Ammon's horn (tissue), 1 donor: ENCODE measurements around the gene ZNF468.
"Not testable (repeated sequence)": the region's sequence is repeated elsewhere in the genome, so short reads cannot be mapped to it uniquely, and the experiment has no call there.

ENCODE experiments used
- DNase-seq: peaks from one replicate; pipeline ENCODE4 v3.0.0-alpha.2; 2016; ENCODE audit warnings: low spot score

The ZNF468 gene

GRCh38 chr19:52857378-52858191, at the start of gene ZNF468:
ZNF468 (minus strand) TSS chr19:52857619; CDS start chr19:52854272, 3,347 bp downstream.
- peak; percentile 66 for DNase-seq

DNA sequence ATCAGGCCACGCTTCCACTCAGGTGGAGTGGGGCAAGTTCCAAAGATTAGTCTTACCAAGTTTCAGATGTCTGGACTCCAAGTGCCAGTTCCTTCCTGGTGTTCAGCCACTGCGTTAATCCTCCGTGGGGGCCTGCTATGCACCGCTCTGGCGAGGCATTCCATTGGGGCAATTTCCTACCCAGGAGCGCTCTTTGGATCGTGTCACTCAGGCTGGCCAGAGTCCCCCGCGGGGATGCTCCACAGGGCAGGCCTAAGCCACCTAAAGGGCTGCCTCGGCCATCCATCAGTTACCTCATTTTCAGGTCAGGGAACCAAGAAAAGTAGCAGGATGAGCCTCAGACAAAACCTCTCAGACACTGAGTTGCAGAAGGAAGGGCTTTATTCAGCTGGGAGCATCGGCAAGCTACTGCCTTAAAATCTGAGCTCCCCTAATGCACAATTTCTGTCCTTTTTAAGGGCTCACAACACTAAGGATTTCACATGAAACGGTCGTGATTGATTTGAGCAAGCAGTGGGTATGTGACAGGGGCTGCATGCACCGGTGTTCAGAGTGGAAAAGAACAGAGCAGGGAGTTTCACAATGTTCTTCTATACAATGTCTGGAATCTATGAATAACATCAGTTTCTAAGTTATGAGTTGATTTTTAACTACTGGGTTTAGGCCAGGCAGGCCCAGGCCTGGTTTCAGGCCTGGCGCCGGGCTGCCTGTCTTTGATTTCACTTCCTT, 46.8 kb upstream of the ZNF468 start:
- DNase-seq = not testable (repeated sequence)

DNA sequence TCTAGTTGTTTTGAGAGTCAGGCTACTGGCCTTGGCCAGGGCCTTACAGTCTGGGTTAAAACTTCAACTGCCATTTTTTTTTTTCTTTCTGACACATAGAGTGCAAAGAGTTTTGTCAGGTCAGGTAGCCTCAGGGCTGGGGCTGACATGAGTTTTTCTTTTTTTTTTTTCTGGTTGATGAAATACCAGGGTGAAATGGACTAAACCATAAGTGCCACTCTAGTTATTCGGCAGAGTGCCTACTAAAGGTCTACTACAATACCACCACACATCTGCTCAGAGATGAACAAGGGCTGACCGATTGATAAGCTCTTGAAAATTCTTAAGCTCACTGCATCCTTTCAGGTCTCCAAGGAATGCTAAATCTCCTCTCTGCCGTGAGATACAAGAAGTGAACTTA, 44.4 kb upstream of the ZNF468 start:
- DNase-seq = no peak

- not testable (repeated sequence) for DNase-seq
Measured at GRCh38 chr19:52898596-52898995, 41.2 kb upstream of the ZNF468 start.

DNA sequence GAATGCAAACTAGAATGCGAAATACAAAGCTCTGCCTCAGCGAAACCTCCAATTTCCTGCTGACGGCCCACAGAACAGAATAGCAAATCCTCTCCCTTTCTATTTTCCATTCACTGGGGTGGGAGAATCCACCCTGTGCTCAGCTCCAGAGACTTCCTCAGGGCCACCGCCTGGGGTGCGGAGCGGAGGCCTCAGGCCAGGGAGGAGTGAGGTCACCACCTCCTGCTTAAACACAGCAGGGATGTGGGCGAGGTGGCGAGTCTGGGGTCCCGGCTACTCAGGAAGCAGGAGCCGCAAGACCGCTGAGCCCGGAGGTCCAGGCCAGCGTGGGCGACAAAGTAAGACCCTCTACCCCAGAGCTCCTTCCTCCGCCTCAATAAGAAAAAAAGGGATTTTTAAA, 40.7 kb upstream of the ZNF468 start:
- DNase-seq = no peak

GRCh38 chr19:52897138-52897935, 39.9 kb upstream of the ZNF468 start, which contains the start of gene ZNF320:
ZNF320 (minus strand) TSS chr19:52897635; CDS start chr19:52890255, 7,380 bp downstream.
- peak; percentile 98 for DNase-seq

DNA sequence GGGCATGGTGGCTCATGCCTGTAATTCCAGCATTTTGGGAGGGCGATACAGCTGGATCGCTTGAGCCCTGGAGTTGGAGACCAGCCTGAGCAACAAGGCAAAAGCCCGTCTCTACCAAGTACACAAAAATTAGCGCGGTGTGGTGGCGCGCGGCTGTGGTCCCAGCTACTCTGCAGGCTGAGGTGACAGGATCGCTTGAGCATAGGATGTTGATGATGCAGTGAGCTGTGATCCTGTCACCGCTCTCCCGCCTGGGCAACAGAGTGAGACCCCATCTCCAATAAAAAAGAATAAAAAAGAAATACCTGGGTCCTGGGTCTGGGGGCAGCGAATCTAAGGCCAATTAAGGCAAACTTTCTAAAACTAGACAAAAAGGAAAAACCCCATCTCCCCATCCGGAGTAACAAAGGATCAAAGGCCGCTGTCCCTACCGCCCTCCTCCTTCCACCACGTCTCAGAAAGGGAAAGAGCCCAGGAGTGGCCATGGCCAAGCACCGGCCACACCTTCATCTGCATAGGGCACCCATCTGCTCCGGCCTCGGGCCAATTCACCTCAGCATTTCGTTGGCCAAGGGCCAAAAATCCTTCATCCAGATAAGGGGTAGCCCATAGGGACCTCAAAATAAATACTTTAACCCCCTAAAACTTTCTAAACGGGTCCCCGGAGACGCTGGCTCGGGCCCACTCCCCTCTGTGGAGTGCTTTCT, 39.2 kb upstream of the ZNF468 start:
- DNase-seq = no peak

DNA sequence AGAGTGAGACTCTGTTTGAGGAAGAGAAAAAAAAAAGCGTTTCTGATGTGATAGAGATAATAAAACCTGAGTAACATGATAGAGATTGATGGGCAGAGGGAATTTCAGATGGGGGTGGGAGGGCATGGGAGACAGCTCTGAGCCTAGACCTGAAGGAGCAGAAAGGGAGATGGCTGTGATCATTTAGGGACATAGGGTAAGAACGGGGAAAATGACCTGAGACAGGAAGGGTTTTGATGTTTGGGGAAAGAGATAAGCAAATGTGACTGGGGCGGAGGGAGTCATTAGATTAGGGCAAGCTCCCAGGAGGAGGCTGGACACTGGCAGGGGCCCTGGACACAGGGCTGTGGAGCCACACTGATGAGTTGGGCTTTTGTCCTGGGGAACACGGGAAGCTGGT, 33.9 kb upstream of the ZNF468 start:
- no peak for DNase-seq

- no peak for DNase-seq
Measured at GRCh38 chr19:52889931-52890330, 32.5 kb upstream of the ZNF468 start.

- no peak for DNase-seq
Measured at GRCh38 chr19:52889076-52889475, 31.7 kb upstream of the ZNF468 start.

DNA sequence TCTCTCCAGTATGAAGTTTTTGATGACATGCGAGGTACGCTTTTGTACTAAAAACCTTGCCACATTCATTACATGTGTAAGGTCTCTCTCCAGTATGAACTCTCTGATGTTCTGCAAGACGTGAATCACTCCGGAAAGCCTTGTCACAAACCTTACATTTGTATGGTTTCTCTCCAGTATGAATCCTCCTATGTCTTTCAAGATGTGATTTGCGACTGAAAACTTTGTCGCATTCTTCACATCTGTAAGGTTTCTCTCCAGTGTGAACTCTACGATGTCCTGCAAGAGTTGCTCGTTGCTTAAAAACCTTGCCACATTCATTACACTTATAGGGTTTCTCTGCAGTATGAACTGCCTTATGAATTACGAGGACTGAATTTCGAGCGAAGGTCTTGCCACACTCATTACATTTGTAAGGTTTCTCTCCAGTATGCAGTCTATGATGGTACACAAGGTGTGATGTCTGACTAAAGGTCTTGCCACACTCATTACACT, 23.5 kb upstream of the ZNF468 start:
- DNase-seq = no peak

GRCh38 chr19:52872996-52873395, 15.6 kb upstream of the ZNF468 start:
- not testable (repeated sequence) for DNase-seq

DNA sequence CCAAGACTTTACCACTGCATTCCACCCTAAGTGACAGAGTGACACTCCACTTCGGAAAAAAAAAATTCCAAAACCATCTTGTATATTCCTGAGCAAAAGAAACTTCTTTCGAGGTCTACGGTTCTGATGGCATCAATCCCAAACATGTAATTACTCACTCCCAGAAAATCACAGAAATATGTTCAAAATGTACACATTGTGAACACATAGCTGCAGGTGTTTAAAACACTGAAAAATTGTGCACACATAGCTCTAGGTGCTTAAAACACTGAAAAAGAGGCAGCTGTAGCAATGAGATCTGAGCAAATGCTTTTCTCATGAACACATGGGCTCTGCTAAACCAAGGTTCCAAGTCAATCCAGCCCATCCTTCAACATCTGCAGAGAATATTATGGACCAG, 14.0 kb upstream of the ZNF468 start:
- no peak for DNase-seq

DNA sequence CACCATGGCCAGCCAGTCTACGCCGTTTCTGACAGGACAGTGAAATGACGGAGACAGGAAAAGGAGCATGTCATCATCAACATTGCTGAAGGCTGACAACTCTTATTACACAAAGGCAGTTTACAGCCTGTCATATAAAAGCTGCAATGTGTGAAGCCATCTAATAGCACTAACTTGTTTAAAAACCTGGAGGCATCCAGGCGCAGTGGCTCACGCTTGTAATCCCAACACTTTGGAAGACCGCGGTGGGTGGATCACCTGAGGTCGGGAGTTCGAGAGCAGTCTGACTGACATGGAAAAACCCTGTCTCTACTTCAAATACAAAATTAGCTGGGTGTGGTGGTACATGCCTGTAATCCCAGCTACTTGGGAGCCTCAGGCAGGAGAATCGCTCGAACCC, 10.6 kb upstream of the ZNF468 start:
- not testable (repeated sequence) for DNase-seq

- DNase-seq = not testable (repeated sequence)
Measured at GRCh38 chr19:52856540-52857377, 660 bp downstream of the ZNF468 start.

DNA sequence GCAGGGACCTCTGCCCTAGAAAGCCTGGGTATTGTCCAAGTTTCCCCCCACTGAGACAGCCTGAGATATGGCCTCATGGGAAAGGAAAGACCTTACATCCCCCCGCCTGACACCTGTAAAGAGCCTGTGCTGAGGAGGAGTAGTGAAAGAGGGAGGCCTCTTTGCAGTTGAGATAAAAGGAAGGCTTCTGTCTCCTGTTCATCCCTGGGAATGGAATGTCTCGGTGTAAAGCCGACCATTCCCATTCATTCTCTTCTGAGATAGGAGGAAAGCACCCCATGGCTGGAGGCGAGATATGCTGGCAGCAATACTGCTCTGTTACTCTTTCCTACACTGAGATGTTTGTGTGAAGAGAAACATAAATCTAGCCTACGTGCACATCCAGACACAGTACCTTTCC, 10.1 kb downstream of the ZNF468 start:
- not testable (repeated sequence) for DNase-seq

DNA sequence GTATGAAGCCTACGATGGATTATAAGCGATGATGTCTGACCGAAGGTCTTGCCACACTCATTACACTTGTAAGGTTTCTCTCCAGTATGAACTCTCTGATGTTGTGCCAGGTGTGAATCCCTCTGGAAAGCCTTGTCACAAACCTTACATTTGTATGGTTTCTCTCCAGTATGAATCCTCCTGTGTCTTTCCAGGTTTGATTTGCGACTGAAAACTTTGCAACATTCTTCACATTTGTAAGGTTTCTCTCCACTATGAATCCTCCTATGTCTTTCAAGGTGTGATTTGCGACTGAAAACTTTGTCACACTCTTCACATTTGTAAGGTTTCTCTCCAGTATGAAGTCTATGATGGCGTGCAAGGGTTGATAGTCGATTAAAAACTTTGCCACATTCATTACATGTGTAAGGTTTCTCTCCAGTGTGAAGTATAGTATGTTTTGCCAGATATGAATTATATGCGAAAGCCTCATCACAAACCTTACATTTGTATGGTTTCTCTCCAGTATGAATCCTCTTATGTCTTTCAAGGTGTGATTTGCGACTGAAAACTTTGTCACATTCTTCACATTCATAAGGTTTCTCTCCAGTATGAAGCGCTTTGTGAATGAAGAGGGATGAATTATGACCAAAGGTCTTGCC, 16.5 kb downstream of the ZNF468 start:
- not testable (repeated sequence) for DNase-seq

DNA sequence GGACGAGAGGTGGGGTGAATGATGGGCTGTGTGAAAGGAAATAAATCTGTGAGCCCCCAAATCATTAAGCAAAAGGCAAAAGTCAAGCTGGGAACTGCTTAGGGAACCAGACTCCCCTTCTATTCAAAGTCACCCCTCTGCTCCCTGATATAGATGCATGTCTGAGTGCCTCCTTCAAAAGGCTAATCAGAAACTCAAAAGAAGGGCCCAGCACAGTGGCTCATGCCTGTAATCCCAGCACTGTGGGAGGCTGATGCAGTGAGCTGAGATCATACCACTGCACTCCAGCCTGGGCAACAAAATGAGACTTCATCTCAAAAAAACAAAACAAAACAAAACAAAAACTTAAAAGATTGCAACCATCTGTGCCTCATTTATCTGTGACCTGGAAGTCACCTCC, 23.1 kb downstream of the ZNF468 start:
- DNase-seq = not testable (repeated sequence)

GRCh38 chr19:52833541-52833940, 23.9 kb downstream of the ZNF468 start:
- DNase-seq = not testable (repeated sequence)

DNA sequence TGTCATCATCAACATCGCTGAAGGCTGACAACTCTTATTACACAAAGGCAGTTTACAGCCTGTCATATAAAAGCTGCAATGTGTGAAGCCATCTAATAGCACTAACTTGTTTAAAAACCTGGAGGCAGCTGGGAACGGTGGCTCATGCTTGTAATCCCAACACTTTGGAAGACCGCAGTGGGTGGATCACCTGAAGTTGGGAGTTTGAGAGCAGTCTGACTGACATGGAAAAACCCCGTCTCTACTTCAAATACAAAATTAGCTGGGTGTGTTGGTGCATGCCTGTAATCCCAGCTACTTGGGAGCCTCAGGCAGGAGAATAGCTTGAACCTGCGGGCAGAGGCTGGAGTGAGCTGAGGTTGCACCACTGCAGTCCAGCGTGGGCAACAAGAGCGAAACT, 27.6 kb downstream of the ZNF468 start:
- DNase-seq = not testable (repeated sequence)
